Right atrium auricular region (tissue), 2 donors: ENCODE measurements around the gene CEP170. TPM values are rescaled to one million over a fixed set of nuclear protein-coding genes. Genes with fewer than 3 reads are reported as not detected.

Source experiments
- DNase-seq: peaks from one replicate; pipeline ENCODE4 v3.0.0-alpha.2; 2019; ENCODE audit warnings: low spot score
- H3K27ac ChIP-seq, 2 donors: fragments of 200-600 bp; sonication (generic); 1 replicate in 1 of 2; 2 replicates in 1 of 2; pipeline ENCODE4 v1.5.1; 2016 to 2019
- H3K27me3 ChIP-seq, 2 donors: fragments of 200-600 bp; sonication (generic); one replicate each; pipeline versions ENCODE4 v1.5.1 to v1.6.0; 2017 to 2019
- H3K36me3 ChIP-seq: fragments of 200-600 bp; sonication (generic); one replicate; pipeline ENCODE4 v1.5.1; 2016
- H3K4me1 ChIP-seq, 2 donors: fragments of 200-600 bp; sonication (generic); one replicate each; pipeline versions ENCODE4 v1.5.1 to v1.6.0; 2017 to 2019
- H3K4me3 ChIP-seq, 2 donors: fragments of 200-600 bp; sonication (generic); 1 replicate in 1 of 2; 2 replicates in 1 of 2; pipeline ENCODE4 v1.5.1; 2017 to 2019; ENCODE audit warnings: mild to moderate bottlenecking in 1 of 2, moderate library complexity in 1 of 2
- H3K9me3 ChIP-seq, 2 donors: fragments of 200-600 bp; sonication (generic); one replicate each; pipeline ENCODE4 v1.5.1; 2019
- total RNA-seq, 2 donors: library from RNA; depleted of rRNA; stranded (reverse); fragments of >200 nt; gene quantifications; one replicate each; pipeline ENCODE4 v1.1.0, GENCODE V29; 2016
- TF ChIP-seq, protein P1 (sequence below), 2 donors: fragments of 200-600 bp; sonication (generic); IDR thresholded peaks; one replicate each; pipeline ENCODE4 v1.5.1; 2019; ENCODE audit warnings: antibody characterized with exemption in 2 of 2

CEP170 gene
- total RNA-seq, 2 donors from 2014 or later, result 28.4 to 29.1 TPM

DNA sequence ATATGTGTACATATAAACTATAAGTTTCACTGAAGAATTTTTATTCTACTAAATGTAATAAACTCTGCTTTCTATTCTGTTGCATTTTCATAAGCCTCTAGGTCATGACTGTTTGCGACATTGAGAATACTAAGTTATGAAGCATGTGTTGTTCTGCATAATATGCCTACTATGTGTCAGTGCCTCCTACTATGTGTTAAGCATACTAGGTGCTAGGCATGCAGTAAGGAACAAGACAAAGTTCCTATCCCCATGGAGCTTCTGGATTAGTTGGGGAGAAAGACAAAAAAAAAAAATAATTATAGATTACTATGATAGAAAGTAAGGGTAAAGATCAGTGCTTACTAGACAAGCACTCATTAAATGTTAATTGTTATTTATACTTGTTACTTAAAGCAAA lies 2.1 kb upstream of the CEP170 start:
- Histone ChIP-seq H3K4me3 (peak overlapping the region in 1 of 2 donors; percentile 96), H3K36me3 (no peaks in the 10 kb centered on the region), H3K4me1 (peaks cover 0 to 36% of the 10 kb centered on the region in 2 donors), H3K27me3 (no peaks in the 10 kb centered on the region), H3K27ac (no peak overlapping the region), H3K9me3 (no peaks in the 10 kb centered on the region)
- no peak for DNase-seq
- TF ChIP-seq, protein P1, sequence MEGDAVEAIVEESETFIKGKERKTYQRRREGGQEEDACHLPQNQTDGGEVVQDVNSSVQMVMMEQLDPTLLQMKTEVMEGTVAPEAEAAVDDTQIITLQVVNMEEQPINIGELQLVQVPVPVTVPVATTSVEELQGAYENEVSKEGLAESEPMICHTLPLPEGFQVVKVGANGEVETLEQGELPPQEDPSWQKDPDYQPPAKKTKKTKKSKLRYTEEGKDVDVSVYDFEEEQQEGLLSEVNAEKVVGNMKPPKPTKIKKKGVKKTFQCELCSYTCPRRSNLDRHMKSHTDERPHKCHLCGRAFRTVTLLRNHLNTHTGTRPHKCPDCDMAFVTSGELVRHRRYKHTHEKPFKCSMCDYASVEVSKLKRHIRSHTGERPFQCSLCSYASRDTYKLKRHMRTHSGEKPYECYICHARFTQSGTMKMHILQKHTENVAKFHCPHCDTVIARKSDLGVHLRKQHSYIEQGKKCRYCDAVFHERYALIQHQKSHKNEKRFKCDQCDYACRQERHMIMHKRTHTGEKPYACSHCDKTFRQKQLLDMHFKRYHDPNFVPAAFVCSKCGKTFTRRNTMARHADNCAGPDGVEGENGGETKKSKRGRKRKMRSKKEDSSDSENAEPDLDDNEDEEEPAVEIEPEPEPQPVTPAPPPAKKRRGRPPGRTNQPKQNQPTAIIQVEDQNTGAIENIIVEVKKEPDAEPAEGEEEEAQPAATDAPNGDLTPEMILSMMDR (IDR thresholded peaks at IDR 0.05), result no peak

DNA sequence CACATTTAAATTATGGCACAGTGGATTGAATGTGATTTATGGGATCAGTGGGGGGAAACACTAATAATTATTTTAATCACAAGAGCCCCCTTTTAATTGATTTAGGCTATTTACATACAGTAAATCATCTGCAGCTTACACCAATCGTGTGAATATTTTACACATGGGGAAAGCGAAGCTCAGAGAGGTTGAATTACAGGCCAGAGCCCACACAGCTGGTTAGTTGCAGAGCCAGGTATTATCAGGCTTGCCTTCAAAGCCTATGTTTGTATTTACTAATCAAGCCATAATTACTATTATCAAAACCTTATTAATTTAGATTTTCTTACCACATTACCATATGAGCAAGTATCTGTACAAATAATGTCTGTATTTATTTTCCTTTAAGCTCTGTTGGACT lies 1.5 kb upstream of the CEP170 start:
- no peaks in the 10 kb centered on the region for H3K36me3 ChIP-seq
- H3K9me3 ChIP-seq, result no peaks in the 10 kb centered on the region
- H3K4me3 ChIP-seq, result peak overlapping the region; percentile 81 to 96
- peaks cover 0 to 42% of the 10 kb centered on the region in 2 donors for H3K4me1 ChIP-seq
- DNase-seq, result no peak
- H3K27me3 ChIP-seq, result no peaks in the 10 kb centered on the region
- peak overlapping the region; percentile 96 to 98 for H3K27ac ChIP-seq
- TF ChIP-seq, protein P1 (IDR thresholded peaks at IDR 0.05), result no peak

GRCh38 chr1:243255791-243256512 lies 871 bp upstream of the CEP170 start, which contains the start of gene SDCCAG8:
Gene SDCCAG8, plus strand, starts transcription at chr1:243256041. Its CDS starts 133 bp downstream, at chr1:243256174.
- H3K27me3 ChIP-seq, result no peaks in the 10 kb centered on the region
- no peaks in the 10 kb centered on the region for H3K9me3 ChIP-seq
- peak within 1 kb of the TSS; percentile 96 to 98 for H3K27ac ChIP-seq
- H3K36me3 ChIP-seq, result no peaks in the 10 kb centered on the region
- DNase-seq, result peak; percentile 99
- H3K4me1 ChIP-seq, result peaks cover 0 to 46% of the 10 kb centered on the region in 2 donors
- H3K4me3 ChIP-seq, result peak within 1 kb of the TSS; percentile 81 to 96
- TF ChIP-seq, protein P1 (IDR thresholded peaks at IDR 0.05), result no peak

DNA sequence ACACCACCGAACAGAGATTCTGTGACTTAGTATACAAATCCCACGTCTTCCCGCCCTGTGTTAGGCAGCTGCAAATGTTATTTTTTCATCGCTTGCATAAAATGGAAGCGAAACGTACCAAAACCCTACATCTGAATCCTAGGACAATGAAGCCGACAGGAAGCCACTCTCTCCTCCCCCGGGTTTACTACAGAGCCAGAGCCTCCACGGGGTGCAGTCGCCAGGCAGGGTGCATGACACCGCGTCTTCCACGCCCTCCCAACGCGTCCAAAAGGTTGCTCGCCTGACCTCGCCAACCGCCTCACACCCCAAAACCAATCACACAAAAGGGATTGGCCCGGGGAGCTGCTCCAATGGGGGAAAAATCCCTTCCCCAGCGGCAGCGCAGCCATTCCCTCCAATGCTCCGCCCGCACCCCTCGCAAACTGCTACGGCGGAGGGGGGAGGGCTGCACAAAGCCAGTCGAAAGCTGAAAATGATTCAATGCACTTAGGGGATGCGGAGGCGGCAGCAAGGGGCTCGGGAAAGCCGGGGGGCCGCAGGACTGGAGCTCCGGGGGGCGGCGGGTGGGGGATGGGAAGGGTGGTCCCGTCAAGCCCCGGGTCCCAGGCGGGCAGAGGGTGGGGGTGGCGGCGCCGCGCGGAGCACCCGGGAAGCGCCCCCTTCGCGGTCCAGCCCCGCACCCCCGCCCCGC lies 701 bp downstream of the CEP170 start:
- peak overlapping the region; percentile 81 to 96 for H3K4me3 ChIP-seq
- H3K27me3 ChIP-seq, result no peaks in the 10 kb centered on the region
- TF ChIP-seq, protein P1 (IDR thresholded peaks at IDR 0.05), result no peak
- H3K9me3 ChIP-seq, result no peaks in the 10 kb centered on the region
- peaks cover 0 to 46% of the 10 kb centered on the region in 2 donors for H3K4me1 ChIP-seq
- no peaks in the 10 kb centered on the region for H3K36me3 ChIP-seq
- peak overlapping the region; percentile 96 to 98 for H3K27ac ChIP-seq
- peak; percentile 75 for DNase-seq

DNA sequence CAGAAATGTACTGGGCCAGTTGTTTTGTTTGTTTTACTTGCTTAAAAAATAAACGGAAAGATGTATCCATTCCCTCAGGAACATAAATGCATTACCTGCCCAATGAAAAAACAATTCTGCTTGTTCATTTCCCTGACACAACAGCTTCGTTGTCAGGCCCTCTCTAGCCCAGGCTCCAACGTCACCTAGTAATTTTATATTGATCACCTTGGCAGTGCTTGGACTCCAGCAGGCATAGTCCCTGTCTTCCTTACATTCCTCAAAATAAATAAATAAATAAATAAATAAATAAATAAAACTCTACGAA lies 1.2 kb downstream of the CEP170 start:
- Histone ChIP-seq H3K4me1 (peaks cover 0 to 46% of the 10 kb centered on the region in 2 donors), H3K9me3 (no peaks in the 10 kb centered on the region), H3K4me3 (peak overlapping the region; percentile 81 to 96), H3K27me3 (no peaks in the 10 kb centered on the region), H3K36me3 (no peaks in the 10 kb centered on the region), H3K27ac (peak overlapping the region; percentile 96 to 98)
- TF ChIP-seq, protein P1 (IDR thresholded peaks at IDR 0.05), result no peak
- DNase-seq, result no peak
